Neutrophil (primary cell): ENCODE measurements around the gene ANKRD11.

Experiments
- H3K27ac ChIP-seq: fragments of 200-600 bp; sonication (generic); 2 replicates; pipeline ENCODE4 v1.5.1; 2016; ENCODE audit warnings: mild to moderate bottlenecking, moderate library complexity
- H3K27me3 ChIP-seq: fragments of 200-600 bp; sonication (generic); 2 replicates; pipeline ENCODE4 v1.6.0; 2016; ENCODE audit warnings: mild to moderate bottlenecking
- H3K36me3 ChIP-seq: fragments of 200-600 bp; sonication (generic); 2 replicates; pipeline ENCODE4 v1.5.1; 2017
- H3K4me1 ChIP-seq, 2 experiments: fragments of 200-600 bp in 1 of 2; sonication (generic) in 1 of 2; 1 replicate in 1 of 2; 2 replicates in 1 of 2; pipeline versions ENCODE4 v1.5.1 to v1.6.1; 2013 to 2016; ENCODE audit warnings: low read depth in 1 of 2, low read length in 1 of 2, mild to moderate bottlenecking in 1 of 2, moderate library complexity in 1 of 2; ENCODE audit not compliant: control insufficient read depth in 1 of 2, insufficient read depth in 1 of 2
- H3K4me3 ChIP-seq, 2 experiments: fragments of 200-600 bp in 1 of 2; sonication (generic) in 1 of 2; 1 replicate in 1 of 2; 2 replicates in 1 of 2; pipeline ENCODE4 v1.5.1; 2013 to 2016; ENCODE audit warnings: low read depth in 1 of 2, low read length in 1 of 2, mild to moderate bottlenecking in 1 of 2, moderate library complexity in 1 of 2
- H3K9me3 ChIP-seq: fragments of 200-600 bp; sonication (generic); 2 replicates; pipeline ENCODE4 v1.5.1; 2016
- TF ChIP-seq, protein P1 (sequence below): fragments of 200-600 bp; sonication (generic); IDR thresholded peaks from 2 replicates; pipeline ENCODE4 v1.5.1; 2016; ENCODE audit warnings: antibody characterized with exemption

Gene ANKRD11

GRCh38 chr16:89357055-89357816, 133.1 kb downstream of the ANKRD11 start:
- Histone ChIP-seq H3K27me3 (no peaks in the 10 kb centered on the region), H3K4me3 (peak overlapping the region; percentile 34 to 40), H3K36me3 (no peaks in the 10 kb centered on the region), H3K4me1 (peaks cover 99 to 100% of the 10 kb centered on the region in 2 experiments), H3K27ac (peak overlapping the region; percentile 86), H3K9me3 (no peaks in the 10 kb centered on the region)
- TF ChIP-seq, protein P1, sequence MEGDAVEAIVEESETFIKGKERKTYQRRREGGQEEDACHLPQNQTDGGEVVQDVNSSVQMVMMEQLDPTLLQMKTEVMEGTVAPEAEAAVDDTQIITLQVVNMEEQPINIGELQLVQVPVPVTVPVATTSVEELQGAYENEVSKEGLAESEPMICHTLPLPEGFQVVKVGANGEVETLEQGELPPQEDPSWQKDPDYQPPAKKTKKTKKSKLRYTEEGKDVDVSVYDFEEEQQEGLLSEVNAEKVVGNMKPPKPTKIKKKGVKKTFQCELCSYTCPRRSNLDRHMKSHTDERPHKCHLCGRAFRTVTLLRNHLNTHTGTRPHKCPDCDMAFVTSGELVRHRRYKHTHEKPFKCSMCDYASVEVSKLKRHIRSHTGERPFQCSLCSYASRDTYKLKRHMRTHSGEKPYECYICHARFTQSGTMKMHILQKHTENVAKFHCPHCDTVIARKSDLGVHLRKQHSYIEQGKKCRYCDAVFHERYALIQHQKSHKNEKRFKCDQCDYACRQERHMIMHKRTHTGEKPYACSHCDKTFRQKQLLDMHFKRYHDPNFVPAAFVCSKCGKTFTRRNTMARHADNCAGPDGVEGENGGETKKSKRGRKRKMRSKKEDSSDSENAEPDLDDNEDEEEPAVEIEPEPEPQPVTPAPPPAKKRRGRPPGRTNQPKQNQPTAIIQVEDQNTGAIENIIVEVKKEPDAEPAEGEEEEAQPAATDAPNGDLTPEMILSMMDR: no peak

- Histone ChIP-seq H3K4me1 (peaks cover 86 to 90% of the 10 kb centered on the region in 2 experiments), H3K9me3 (no peaks in the 10 kb centered on the region), H3K4me3 (no peak overlapping the region), H3K27ac (peak overlapping the region; percentile 86), H3K36me3 (peaks cover 6% of the 10 kb centered on the region), H3K27me3 (no peaks in the 10 kb centered on the region)
- TF ChIP-seq, protein P1: no peak
Observed at GRCh38 chr16:89355686-89356085, 134.7 kb downstream of the ANKRD11 start.

GRCh38 chr16:89355007-89355406, 135.4 kb downstream of the ANKRD11 start:
- no peaks in the 10 kb centered on the region for H3K27me3 ChIP-seq
- H3K4me3 ChIP-seq: no peak overlapping the region
- H3K9me3 ChIP-seq: no peaks in the 10 kb centered on the region
- H3K27ac ChIP-seq: peak overlapping the region; percentile 86
- H3K4me1 ChIP-seq: peaks cover 79 to 83% of the 10 kb centered on the region in 2 experiments
- TF ChIP-seq, protein P1: no peak
- H3K36me3 ChIP-seq: peaks cover 8% of the 10 kb centered on the region

GRCh38 chr16:89354325-89354724, 136.0 kb downstream of the ANKRD11 start:
- Histone ChIP-seq H3K36me3 (peaks cover 8% of the 10 kb centered on the region), H3K4me3 (no peak overlapping the region), H3K27ac (peak overlapping the region; percentile 86), H3K9me3 (no peaks in the 10 kb centered on the region), H3K4me1 (peaks cover 72 to 76% of the 10 kb centered on the region in 2 experiments), H3K27me3 (no peaks in the 10 kb centered on the region)
- TF ChIP-seq, protein P1: no peak

- Histone ChIP-seq H3K27me3 (no peaks in the 10 kb centered on the region), H3K9me3 (no peaks in the 10 kb centered on the region), H3K27ac (peak overlapping the region; percentile 86), H3K4me3 (no peak overlapping the region), H3K4me1 (peaks cover 52 to 55% of the 10 kb centered on the region in 2 experiments), H3K36me3 (peaks cover 8% of the 10 kb centered on the region)
- TF ChIP-seq, protein P1: no peak
Observed at GRCh38 chr16:89352091-89352681, 138.2 kb downstream of the ANKRD11 start.
